SK-N-SH (cell line): ENCODE data around the gene DHPS. TPM values are rescaled to one million over a fixed set of nuclear protein-coding genes. Genes with fewer than 3 reads are reported as not detected.

ENCODE experiments used
- CTCF ChIA-PET: fragments of 300-600, 350-600 bp; formaldehyde crosslinking; extraction: SDS; loops from one replicate; lab custom pipeline; 2021; lab: Yijun Ruan, JAX
- POLR2A ChIA-PET: fragments of 350-600 bp; sonication (Branson Sonifier 250); formaldehyde crosslinking; extraction: SDS; loops from one replicate; lab custom pipeline; 2020; ENCODE audit warnings: antibody characterized with exemption, inconsistent platforms; lab: Yijun Ruan, JAX
- DNase-seq: peaks from one replicate; pipeline ENCODE4 v3.0.0; 2012
- H2AFZ ChIP-seq: fragments of 200-600 bp; sonication (generic); 2 replicates; pipeline ENCODE4 v1.8.1; 2016; ENCODE audit warnings: antibody characterized with exemption, mild to moderate bottlenecking, low read depth
- H3F3A ChIP-seq: fragments of 200-600 bp; sonication (generic); replicated peaks from 2 replicates; pipeline ENCODE3; 2016; ENCODE audit warnings: antibody characterized with exemption, mild to moderate bottlenecking; ENCODE audit not compliant: insufficient read depth
- H3K27ac ChIP-seq, 2 experiments: fragments of 200-500 bp in 1 of 2; fragments of 200-600 bp in 1 of 2; sonication (Bioruptor generic) in 1 of 2; sonication (generic), shearing (Covaris generic) in 1 of 2; 2 replicates each; pipeline versions ENCODE4 v1.5.1 to v1.6.1; 2014 to 2016; ENCODE audit warnings: low read depth in 2 of 2, inconsistent platforms in 1 of 2, low read length in 1 of 2, mild to moderate bottlenecking in 1 of 2, mixed read lengths in 1 of 2
- H3K27me3 ChIP-seq: fragments of 200-600 bp; sonication (generic), shearing (Covaris generic); 2 replicates; pipeline ENCODE4 v1.6.1; 2016; ENCODE audit warnings: mixed run types; ENCODE audit not compliant: insufficient read depth
- H3K36me3 ChIP-seq, 2 experiments: fragments of 200-500 bp in 1 of 2; fragments of 200-600 bp in 1 of 2; sonication (Bioruptor generic) in 1 of 2; sonication (generic) in 1 of 2; replicated peaks in 1 of 2; 2 replicates each; pipeline versions ENCODE3 to v1.5.1; 2014 to 2016; ENCODE audit warnings: low read length in 1 of 2, mild to moderate bottlenecking in 1 of 2; ENCODE audit not compliant: insufficient read depth in 2 of 2, control insufficient read depth in 1 of 2
- H3K4me1 ChIP-seq, 2 experiments: fragments of 200-500 bp in 1 of 2; fragments of 200-600 bp in 1 of 2; sonication (Bioruptor generic) in 1 of 2; sonication (generic), shearing (Covaris generic) in 1 of 2; 2 replicates each; pipeline versions ENCODE4 v1.5.1 to v1.6.1; 2014 to 2016; ENCODE audit warnings: low read depth in 1 of 2, low read length in 1 of 2, mixed run types in 1 of 2; ENCODE audit not compliant: insufficient read depth in 2 of 2, control insufficient read depth in 1 of 2
- H3K4me2 ChIP-seq: fragments of 200-600 bp; sonication (generic), shearing (Covaris generic); 2 replicates; pipeline ENCODE4 v1.6.1; 2017; ENCODE audit warnings: mixed run types
- H3K4me3 ChIP-seq, 2 experiments: fragments of 200-500 bp in 1 of 2; fragments of 200-600 bp in 1 of 2; sonication (Bioruptor generic) in 1 of 2; sonication (generic), shearing (Covaris generic) in 1 of 2; 2 replicates each; pipeline versions ENCODE4 v1.5.1 to v1.8.1; 2014 to 2016; ENCODE audit warnings: low read depth in 2 of 2, inconsistent platforms in 1 of 2, low read length in 1 of 2, mild to moderate bottlenecking in 1 of 2, mixed read lengths in 1 of 2, moderate library complexity in 1 of 2
- H3K79me2 ChIP-seq: fragments of 200-600 bp; sonication (generic); 2 replicates; pipeline ENCODE4 v1.8.1; 2017; ENCODE audit warnings: mild to moderate bottlenecking; ENCODE audit not compliant: insufficient read depth
- H3K9ac ChIP-seq: fragments of 200-600 bp; sonication (generic); 2 replicates; pipeline ENCODE4 v1.6.1; 2017; ENCODE audit warnings: mixed run types
- H3K9me2 ChIP-seq: fragments of 200-600 bp; sonication (generic); 2 replicates; pipeline ENCODE4 v1.6.1; 2017; ENCODE audit warnings: mixed run types
- H3K9me3 ChIP-seq: fragments of 200-600 bp; sonication (generic); 2 replicates; pipeline ENCODE4 v1.6.1; 2017; ENCODE audit warnings: mixed run types, mild to moderate bottlenecking, moderate library complexity
- H4K20me1 ChIP-seq: fragments of 200-600 bp; sonication (generic); 2 replicates; pipeline ENCODE4 v1.6.1; 2017; ENCODE audit warnings: mild to moderate bottlenecking, mixed run types; ENCODE audit not compliant: insufficient read depth
- GABPA ChIP-seq: IDR thresholded peaks from 2 replicates; pipeline ENCODE4 v1.4.0; 2012; ENCODE audit warnings: low read depth, mild to moderate bottlenecking
- MXI1 ChIP-seq: IDR thresholded peaks from 2 replicates; pipeline ENCODE4 v1.6.1; 2012; ENCODE audit warnings: mild to moderate bottlenecking, low read depth, low read length, improper control_type of control experiment
- NRF1 ChIP-seq: IDR thresholded peaks from 2 replicates; pipeline ENCODE4 v1.6.1; 2012; ENCODE audit warnings: low read depth, mild to moderate bottlenecking, low read length
- SIN3A ChIP-seq: IDR thresholded peaks from 2 replicates; pipeline ENCODE4 v1.6.1; 2012; ENCODE audit warnings: low read depth, mild to moderate bottlenecking, low read length, moderate library complexity, borderline replicate concordance
- TAF1 ChIP-seq: IDR thresholded peaks from 2 replicates; pipeline ENCODE4 v1.6.1; 2012; ENCODE audit warnings: low read depth, mild to moderate bottlenecking, low read length, moderate library complexity, borderline replicate concordance
- TEAD4 ChIP-seq: IDR thresholded peaks from 2 replicates; pipeline ENCODE4 v1.4.0; 2012; ENCODE audit warnings: mild to moderate bottlenecking, borderline replicate concordance; ENCODE audit not compliant: insufficient read depth
- YY1 ChIP-seq: IDR thresholded peaks from 2 replicates; pipeline ENCODE4 v1.4.0; 2012; ENCODE audit warnings: low read depth, mild to moderate bottlenecking
- WGBS: methylation state at CpG from one replicate; pipeline ENCODE4 v1.1.6; 2017; ENCODE audit warnings: low lambda C conversion rate; 5-methylcytosine and 5-hydroxymethylcytosine counted together
- polyA plus RNA-seq, 3 experiments: library from polyadenylated mRNA; depleted of rRNA; stranded (reverse); fragments of >200 nt; gene quantifications; 2 replicates each; pipeline ENCODE4 v1.2.3, GENCODE V29; 2012
- TF ChIP-seq, protein P1 (sequence below): fragments of 200-600 bp; sonication (generic); IDR thresholded peaks from 2 replicates; pipeline ENCODE4 v1.6.1; 2017; ENCODE audit warnings: antibody characterized with exemption, mild to moderate bottlenecking, moderate library complexity
- TF ChIP-seq, protein P2 (sequence below): fragments of 150-350 bp; IDR thresholded peaks from 2 replicates; pipeline ENCODE4 v1.6.1; 2017; ENCODE audit warnings: antibody characterized with exemption, low read length, low read depth, borderline replicate concordance
- TF ChIP-seq, protein P3 (sequence below): IDR thresholded peaks from 2 replicates; pipeline ENCODE4 v1.6.1; 2012; ENCODE audit warnings: mild to moderate bottlenecking, low read depth, low read length, moderate library complexity

The DHPS gene
- polyA plus RNA-seq, 1 of the 3 experiments (the other 2 are of a cell fraction) = 179 TPM

DNA sequence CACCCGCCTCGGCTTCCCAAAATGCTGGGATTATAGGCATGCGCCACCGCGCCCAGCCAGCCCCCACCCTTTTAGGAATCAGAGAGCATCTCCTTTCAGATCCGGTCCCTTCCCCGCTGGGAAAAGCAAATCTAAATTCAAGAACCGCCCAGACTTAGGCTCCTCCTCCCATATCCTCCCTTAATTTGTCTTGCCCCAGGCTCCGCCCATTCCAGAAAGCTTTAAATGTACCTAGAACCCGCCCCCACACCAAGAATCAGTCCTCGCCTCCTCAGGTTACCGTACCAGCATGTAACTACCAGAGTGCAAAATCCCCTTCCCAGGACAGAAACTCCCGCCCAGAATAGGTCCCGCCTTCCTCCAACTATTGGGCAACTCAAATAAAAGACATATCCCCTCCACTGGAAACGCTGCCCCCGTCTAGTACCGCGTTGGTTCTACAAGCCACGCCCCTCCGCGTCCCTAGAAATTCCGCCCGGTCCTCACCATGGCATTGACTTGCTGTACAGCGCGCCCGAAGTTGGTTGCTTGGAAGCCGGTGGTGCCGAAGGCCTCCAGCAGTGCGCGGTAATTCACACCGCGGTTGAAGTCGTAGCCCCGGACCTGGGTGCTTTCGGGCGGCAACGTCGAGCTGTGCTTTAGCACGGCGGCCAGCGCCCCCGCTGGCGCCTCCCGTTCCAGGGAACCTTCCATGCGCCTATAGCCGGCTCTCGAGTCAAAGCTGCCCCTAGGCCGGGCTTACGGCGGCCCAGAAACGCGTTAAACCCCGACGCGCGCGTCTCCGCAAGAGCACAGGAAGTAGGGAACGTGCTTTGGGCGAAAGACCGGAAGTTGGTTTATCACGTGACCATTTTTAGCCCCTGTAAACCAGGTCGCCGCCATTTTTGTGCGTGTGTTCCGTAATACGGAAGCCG lies at the start of gene DHPS (continued):
- peak; percentile 85 for TF ChIP-seq GABPA
- peak; percentile 65 for TF ChIP-seq TAF1
- peak; percentile 66; the same call in 1 of the 2 replicates for TF ChIP-seq SIN3A
- TF ChIP-seq YY1 = peak; percentile 94
- TF ChIP-seq, protein P1, sequence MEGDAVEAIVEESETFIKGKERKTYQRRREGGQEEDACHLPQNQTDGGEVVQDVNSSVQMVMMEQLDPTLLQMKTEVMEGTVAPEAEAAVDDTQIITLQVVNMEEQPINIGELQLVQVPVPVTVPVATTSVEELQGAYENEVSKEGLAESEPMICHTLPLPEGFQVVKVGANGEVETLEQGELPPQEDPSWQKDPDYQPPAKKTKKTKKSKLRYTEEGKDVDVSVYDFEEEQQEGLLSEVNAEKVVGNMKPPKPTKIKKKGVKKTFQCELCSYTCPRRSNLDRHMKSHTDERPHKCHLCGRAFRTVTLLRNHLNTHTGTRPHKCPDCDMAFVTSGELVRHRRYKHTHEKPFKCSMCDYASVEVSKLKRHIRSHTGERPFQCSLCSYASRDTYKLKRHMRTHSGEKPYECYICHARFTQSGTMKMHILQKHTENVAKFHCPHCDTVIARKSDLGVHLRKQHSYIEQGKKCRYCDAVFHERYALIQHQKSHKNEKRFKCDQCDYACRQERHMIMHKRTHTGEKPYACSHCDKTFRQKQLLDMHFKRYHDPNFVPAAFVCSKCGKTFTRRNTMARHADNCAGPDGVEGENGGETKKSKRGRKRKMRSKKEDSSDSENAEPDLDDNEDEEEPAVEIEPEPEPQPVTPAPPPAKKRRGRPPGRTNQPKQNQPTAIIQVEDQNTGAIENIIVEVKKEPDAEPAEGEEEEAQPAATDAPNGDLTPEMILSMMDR = 0 out of 2 replicates have a peak, but pooled peaks have one; percentile 12
- TF ChIP-seq TEAD4 = no peak
- TF ChIP-seq, protein P2, sequence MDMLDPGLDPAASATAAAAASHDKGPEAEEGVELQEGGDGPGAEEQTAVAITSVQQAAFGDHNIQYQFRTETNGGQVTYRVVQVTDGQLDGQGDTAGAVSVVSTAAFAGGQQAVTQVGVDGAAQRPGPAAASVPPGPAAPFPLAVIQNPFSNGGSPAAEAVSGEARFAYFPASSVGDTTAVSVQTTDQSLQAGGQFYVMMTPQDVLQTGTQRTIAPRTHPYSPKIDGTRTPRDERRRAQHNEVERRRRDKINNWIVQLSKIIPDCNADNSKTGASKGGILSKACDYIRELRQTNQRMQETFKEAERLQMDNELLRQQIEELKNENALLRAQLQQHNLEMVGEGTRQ = peak; percentile 72
- TF ChIP-seq, all 33 proteins: peak for 16

DNA sequence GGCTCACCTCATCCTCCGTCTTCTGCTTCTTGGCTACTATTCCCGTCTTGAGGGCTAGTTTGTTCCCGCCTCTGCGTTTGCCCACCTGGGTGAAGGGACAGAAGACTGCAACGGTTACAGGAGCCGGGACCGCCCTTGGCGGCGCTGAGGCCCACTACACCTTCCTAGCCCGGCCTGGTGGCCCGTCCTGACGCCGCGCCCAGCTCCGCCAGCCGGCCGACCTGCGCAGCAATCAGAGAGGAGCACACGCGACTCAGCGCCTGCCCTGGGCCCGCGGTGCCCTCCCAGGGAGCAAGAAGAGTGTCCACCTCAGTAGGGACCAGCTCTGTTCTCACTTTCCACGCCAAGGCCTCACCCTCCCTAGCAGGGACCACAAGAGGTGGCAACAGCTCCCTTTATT lies 49.7 kb upstream of the DHPS start:
- Histone ChIP-seq H3K36me3 (peaks cover 22 to 26% of the 10 kb centered on the region in 2 experiments), H4K20me1 (peaks cover 39% of the 10 kb centered on the region), H3K27me3 (no peaks in the 10 kb centered on the region), H3K4me2 (0 out of 2 replicates have a peak overlapping the region, but pooled peaks have one; percentile 15), H3F3A (peaks cover 37% of the 10 kb centered on the region), H3K9me2 (no peaks in the 10 kb centered on the region), H2AFZ (no peak overlapping the region), H3K9ac (no peak overlapping the region), H3K4me1 (peaks cover 11 to 17% of the 10 kb centered on the region in 2 experiments; a peak in 1 of 4 replicates), H3K27ac (no peak overlapping the region), H3K4me3 (no peak overlapping the region), H3K9me3 (no peaks in the 10 kb centered on the region), H3K79me2 (peaks cover 58% of the 10 kb centered on the region)
- ChIA-PET POLR2A (interaction anchor here (1.1 kb wide), 1 partner anchor 8 kb away, joined by 3 read pairs; no protein-coding TSS in a partner anchor), CTCF (interaction anchor here (3.1 to 23.9 kb wide), 3 partner anchors 8 to 64 kb away, joined by 19 to 273 read pairs (median 25); partner anchors contain the start of gene TNPO2)
- TF ChIP-seq NRF1 (no peak), MXI1 (no peak), SIN3A (no peak)
- TF ChIP-seq, protein P3, sequence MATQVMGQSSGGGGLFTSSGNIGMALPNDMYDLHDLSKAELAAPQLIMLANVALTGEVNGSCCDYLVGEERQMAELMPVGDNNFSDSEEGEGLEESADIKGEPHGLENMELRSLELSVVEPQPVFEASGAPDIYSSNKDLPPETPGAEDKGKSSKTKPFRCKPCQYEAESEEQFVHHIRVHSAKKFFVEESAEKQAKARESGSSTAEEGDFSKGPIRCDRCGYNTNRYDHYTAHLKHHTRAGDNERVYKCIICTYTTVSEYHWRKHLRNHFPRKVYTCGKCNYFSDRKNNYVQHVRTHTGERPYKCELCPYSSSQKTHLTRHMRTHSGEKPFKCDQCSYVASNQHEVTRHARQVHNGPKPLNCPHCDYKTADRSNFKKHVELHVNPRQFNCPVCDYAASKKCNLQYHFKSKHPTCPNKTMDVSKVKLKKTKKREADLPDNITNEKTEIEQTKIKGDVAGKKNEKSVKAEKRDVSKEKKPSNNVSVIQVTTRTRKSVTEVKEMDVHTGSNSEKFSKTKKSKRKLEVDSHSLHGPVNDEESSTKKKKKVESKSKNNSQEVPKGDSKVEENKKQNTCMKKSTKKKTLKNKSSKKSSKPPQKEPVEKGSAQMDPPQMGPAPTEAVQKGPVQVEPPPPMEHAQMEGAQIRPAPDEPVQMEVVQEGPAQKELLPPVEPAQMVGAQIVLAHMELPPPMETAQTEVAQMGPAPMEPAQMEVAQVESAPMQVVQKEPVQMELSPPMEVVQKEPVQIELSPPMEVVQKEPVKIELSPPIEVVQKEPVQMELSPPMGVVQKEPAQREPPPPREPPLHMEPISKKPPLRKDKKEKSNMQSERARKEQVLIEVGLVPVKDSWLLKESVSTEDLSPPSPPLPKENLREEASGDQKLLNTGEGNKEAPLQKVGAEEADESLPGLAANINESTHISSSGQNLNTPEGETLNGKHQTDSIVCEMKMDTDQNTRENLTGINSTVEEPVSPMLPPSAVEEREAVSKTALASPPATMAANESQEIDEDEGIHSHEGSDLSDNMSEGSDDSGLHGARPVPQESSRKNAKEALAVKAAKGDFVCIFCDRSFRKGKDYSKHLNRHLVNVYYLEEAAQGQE = no peak
- no peak for DNase-seq
- WGBS = 92% methylated on average over 9 of the region's 24 CpGs
